ENCODE results near the gene TMEM129.

Gene TMEM129

DNA sequence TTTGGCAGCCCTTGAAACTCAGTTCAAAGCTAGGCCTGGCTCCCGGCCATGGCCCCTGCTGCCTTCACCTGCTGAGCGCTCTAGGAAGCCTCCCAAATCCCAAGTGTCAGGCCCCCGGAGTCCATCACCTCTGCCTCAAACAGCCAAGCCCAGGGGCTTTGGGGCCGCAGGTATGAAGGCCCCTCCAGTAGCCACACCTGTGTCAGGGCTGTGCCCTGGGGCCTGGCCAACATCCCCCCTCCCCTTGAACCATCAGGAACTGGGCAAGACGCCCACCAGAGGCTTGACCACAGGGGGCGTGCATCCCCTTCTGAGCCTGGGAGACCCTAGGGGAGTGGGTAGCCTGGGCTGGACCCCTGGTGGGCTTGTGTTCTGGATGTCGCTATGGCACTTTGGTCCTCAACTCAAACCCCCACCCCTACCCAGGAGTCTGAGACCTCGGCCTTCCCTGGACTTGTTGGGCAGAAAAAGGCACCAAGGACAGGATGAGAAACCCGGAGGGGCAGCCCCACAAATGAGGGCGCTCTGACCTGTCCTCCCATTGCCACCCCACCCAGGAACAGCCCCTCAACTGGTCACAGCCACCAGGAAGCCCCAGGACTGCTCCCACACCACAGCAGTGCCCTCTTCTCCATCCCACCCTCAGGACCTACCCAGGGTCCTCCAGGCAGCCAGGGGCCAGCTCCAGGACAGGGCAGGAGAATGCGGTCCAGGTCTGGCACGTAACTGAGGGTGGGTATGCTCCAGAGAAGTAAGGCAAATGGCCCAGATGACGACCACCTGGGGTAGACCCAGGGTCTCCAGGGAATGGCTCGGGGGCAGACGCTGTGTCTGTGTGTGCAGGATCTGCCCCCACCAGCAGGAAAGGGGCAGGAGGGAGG, 4.8 kb downstream of the TMEM129 start:
- H3K4me3 ChIP-seq (replicated peaks; ENCODE audit: low read depth, low read length), result no peak overlapping the region
- no peak for DNase-seq (ENCODE audit: extremely low read depth, low read depth)
- no peak for TF ChIP-seq CTCF (IDR thresholded peaks at IDR 0.05; ENCODE audit: low read depth, low read length, missing control alignments)

- no peak for TF ChIP-seq CTCF (IDR thresholded peaks at IDR 0.05; ENCODE audit: low read depth, low read length, missing control alignments)
- no peak overlapping the region for H3K4me3 ChIP-seq (replicated peaks; ENCODE audit: low read depth, low read length)
- DNase-seq (ENCODE audit: extremely low read depth, low read depth), result no peak
Observed at GRCh38 chr4:1715002-1715758, 5.9 kb downstream of the TMEM129 start.

GRCh38 chr4:1714303-1715001, 6.7 kb downstream of the TMEM129 start:
- H3K4me3 ChIP-seq (replicated peaks; ENCODE audit: low read depth, low read length), result no peak overlapping the region
- no peak for TF ChIP-seq CTCF (IDR thresholded peaks at IDR 0.05; ENCODE audit: low read depth, low read length, missing control alignments)
- DNase-seq (ENCODE audit: extremely low read depth, low read depth), result no peak

- H3K4me3 ChIP-seq (replicated peaks; ENCODE audit: low read depth, low read length), result peak overlapping the region; percentile 98
- no peak for DNase-seq (ENCODE audit: extremely low read depth, low read depth)
- TF ChIP-seq CTCF (IDR thresholded peaks at IDR 0.05; ENCODE audit: low read depth, low read length, missing control alignments), result no peak
Observed at GRCh38 chr4:1713003-1713851, 7.9 kb downstream of the TMEM129 start.

DNA sequence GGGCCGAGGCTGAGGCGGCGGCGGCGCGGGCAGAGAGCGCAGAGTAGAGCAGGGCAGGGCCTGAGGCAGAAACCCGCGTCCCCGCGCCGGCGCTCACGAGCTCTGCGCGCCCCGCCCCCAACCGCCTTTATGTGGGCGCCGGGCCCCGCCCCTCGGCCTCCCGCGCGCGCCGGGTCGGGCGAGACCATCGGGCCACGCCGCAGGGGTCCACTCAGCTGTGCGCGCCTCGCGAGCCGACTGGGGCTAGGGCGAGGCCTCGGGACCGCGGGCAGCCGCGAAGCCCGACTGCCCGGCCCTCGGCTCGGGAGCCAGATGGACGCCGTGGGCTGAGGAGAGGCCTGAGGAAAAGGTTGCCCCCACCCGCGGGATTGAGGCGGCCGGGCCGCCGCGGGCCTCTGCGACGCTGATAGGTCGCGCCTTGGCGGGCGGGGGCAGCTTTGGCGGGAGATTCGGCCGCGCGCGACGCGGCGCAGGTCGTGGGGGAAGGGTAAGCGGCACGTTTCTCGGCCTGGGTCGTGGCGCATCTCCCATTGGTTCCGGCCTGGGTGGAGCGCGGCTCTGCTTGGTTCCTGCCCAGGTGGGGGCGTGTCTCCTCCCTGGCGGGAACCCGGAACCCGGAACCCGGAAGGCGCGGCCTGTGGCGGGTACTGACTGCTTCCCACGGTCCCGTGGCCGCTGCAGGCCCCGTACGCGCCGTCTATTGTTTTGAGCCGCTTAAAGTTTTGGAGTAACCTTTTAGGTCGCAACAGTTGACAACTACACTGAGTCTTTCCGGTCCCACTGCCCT, 8.7 kb downstream of the TMEM129 start, which contains the start of gene SLBP:
TSS of gene SLBP (minus strand) at position 104 of the 787 bp plus-strand sequence. CDS start 131 bp downstream, outside the sequence.
- peak within 1 kb of the TSS; percentile 98 for H3K4me3 ChIP-seq (replicated peaks; ENCODE audit: low read depth, low read length)
- TF ChIP-seq CTCF (IDR thresholded peaks at IDR 0.05; ENCODE audit: low read depth, low read length, missing control alignments), result no peak
- DNase-seq (ENCODE audit: extremely low read depth, low read depth), result peak; percentile 65

Data from HFF-Myc (cell line).